A673 (cell line): ENCODE measurements around the gene OPN3.

Experiments
- EZH2 ChIP-seq: fragments of 200-600 bp; sonication (generic); IDR thresholded peaks from 2 replicates; pipeline ENCODE4 v1.6.1; 2017; ENCODE audit warnings: borderline replicate concordance, low read depth, mild to moderate bottlenecking, mixed read lengths, antibody characterized with exemption, low read length; ENCODE audit not compliant: poor library complexity, severe bottlenecking
- TF ChIP-seq, protein P1 (sequence below): fragments of 300-800, 200-600 bp; sonication (generic); conservative IDR thresholded peaks from 2 replicates; pipeline ENCODE4 v1.5.1; 2017; ENCODE audit warnings: low read depth, mild to moderate bottlenecking, antibody characterized with exemption, low read length, moderate library complexity, mixed read lengths

DNA sequence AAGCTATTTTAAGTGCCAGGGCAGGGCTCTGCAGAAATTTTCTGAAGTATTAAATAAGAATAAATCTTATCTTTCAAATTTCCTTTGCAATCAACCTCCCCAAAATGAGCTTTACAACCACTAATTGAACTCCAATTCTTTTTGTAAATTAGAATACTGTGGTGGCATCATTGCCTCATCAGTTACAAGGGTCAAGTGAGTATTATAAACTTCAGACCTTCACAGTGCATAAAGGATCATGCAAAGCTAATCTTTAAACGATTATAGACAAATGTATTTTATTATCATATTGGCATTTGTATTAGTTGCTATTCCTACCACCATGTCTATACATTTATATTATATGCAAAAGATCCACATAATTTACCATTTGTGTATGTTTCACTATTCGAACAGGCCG lies 7.2 kb downstream of the OPN3 start:
- TF ChIP-seq, protein P1, sequence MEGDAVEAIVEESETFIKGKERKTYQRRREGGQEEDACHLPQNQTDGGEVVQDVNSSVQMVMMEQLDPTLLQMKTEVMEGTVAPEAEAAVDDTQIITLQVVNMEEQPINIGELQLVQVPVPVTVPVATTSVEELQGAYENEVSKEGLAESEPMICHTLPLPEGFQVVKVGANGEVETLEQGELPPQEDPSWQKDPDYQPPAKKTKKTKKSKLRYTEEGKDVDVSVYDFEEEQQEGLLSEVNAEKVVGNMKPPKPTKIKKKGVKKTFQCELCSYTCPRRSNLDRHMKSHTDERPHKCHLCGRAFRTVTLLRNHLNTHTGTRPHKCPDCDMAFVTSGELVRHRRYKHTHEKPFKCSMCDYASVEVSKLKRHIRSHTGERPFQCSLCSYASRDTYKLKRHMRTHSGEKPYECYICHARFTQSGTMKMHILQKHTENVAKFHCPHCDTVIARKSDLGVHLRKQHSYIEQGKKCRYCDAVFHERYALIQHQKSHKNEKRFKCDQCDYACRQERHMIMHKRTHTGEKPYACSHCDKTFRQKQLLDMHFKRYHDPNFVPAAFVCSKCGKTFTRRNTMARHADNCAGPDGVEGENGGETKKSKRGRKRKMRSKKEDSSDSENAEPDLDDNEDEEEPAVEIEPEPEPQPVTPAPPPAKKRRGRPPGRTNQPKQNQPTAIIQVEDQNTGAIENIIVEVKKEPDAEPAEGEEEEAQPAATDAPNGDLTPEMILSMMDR: no peak
- no peak for TF ChIP-seq EZH2
